ENCODE measurements around the gene RAB36. TPM values are rescaled to one million over a fixed set of nuclear protein-coding genes. Genes with fewer than 3 reads are reported as not detected.

Gene RAB36, protein sequence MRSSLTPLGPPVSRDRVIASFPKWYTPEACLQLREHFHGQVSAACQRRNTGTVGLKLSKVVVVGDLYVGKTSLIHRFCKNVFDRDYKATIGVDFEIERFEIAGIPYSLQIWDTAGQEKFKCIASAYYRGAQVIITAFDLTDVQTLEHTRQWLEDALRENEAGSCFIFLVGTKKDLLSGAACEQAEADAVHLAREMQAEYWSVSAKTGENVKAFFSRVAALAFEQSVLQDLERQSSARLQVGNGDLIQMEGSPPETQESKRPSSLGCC
- total RNA-seq (ENCODE audit: unreplicated experiment) = 2.2 TPM
- long read RNA-seq = 0 reads

DNA sequence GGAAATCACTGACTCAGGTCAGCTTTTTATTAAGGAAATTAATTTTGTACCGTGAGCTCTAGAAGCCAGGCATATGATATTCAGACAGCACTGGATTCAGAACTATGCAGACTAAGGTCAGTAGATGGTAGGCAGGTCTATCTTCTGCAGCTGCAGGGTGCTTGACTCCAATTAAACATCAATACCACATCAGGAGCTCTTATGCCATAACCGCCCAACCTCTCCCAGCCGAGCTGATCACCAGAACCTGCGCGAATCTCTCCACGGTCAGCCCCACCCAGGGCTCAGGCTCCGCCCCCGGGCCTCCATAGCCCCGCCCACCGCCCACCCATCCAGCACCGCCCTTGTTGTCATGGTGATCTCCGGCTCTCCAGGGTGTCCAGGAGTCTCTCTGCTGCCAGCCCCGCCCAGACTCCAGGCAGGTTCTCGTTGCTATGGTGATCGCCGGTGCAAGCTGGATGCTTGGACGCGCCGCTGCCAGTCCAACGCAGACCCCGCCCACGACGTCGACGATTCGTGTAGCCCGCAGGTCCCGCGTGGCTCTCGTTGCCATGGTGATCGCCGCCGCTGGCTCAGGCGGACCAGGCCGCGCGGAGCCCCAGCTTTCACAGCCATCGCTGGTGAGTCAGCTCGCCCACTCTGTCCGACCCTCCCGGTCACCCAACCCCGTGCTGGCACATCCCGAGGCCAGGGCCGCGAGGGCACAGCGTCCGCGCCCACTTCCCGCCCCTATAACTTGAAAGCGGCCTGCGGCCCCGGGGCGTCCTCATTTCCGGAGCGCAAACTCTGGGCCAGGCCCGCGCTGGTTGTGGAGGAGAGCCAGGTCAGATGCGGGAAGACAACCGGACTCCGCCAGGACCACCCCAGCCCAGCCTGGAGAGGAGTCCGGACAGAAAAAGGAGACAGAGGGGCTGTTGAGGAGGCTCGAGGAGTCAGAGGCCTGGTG, at the start of gene RAB36:
TSS of gene RAB36 (plus strand) at position 546 of the 946 bp plus-strand sequence. CDS start 1,140 bp downstream, outside the sequence.
- Mint-ChIP-seq H3K4me1 (ENCODE audit: unreplicated experiment) (peaks cover 17% of the 10 kb centered on the region), H3K9me3 (ENCODE audit: unreplicated experiment) (no peaks in the 10 kb centered on the region), H3K27me3 (ENCODE audit: unreplicated experiment) (peaks cover 15% of the 10 kb centered on the region), H3K27ac (ENCODE audit: unreplicated experiment) (peak within 1 kb of the TSS; percentile 80), H3K4me3 (ENCODE audit: unreplicated experiment) (peak within 1 kb of the TSS; percentile 83), H3K36me3 (ENCODE audit: low read depth, unreplicated experiment) (no peaks in the 10 kb centered on the region)
- TF ChIP-seq, protein P1, sequence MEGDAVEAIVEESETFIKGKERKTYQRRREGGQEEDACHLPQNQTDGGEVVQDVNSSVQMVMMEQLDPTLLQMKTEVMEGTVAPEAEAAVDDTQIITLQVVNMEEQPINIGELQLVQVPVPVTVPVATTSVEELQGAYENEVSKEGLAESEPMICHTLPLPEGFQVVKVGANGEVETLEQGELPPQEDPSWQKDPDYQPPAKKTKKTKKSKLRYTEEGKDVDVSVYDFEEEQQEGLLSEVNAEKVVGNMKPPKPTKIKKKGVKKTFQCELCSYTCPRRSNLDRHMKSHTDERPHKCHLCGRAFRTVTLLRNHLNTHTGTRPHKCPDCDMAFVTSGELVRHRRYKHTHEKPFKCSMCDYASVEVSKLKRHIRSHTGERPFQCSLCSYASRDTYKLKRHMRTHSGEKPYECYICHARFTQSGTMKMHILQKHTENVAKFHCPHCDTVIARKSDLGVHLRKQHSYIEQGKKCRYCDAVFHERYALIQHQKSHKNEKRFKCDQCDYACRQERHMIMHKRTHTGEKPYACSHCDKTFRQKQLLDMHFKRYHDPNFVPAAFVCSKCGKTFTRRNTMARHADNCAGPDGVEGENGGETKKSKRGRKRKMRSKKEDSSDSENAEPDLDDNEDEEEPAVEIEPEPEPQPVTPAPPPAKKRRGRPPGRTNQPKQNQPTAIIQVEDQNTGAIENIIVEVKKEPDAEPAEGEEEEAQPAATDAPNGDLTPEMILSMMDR (IDR thresholded peaks at IDR 0.05; ENCODE audit: unreplicated experiment) = no peak
- peak; percentile 96 for DNase-seq (ENCODE audit: low spot score)

DNA sequence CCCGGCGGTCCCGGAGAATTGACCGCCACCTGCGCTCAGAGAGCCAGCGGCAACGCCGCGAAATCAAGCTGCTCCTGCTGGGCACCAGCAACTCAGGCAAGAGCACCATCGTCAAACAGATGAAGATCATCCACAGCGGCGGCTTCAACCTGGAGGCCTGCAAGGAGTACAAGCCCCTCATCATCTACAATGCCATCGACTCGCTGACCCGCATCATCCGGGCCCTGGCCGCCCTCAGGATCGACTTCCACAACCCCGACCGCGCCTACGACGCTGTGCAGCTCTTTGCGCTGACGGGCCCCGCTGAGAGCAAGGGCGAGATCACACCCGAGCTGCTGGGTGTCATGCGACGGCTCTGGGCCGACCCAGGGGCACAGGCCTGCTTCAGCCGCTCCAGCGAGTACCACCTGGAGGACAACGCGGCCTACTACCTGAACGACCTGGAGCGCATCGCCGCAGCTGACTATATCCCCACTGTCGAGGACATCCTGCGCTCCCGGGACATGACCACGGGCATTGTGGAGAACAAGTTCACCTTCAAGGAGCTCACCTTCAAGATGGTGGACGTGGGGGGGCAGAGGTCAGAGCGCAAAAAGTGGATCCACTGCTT, 49.4 kb upstream of the RAB36 start:
- Mint-ChIP-seq H3K27me3 (ENCODE audit: unreplicated experiment) (peaks cover 21% of the 10 kb centered on the region), H3K9me3 (ENCODE audit: unreplicated experiment) (no peaks in the 10 kb centered on the region), H3K4me3 (ENCODE audit: unreplicated experiment) (no peak overlapping the region), H3K4me1 (ENCODE audit: unreplicated experiment) (no peaks in the 10 kb centered on the region), H3K36me3 (ENCODE audit: low read depth, unreplicated experiment) (no peaks in the 10 kb centered on the region), H3K27ac (ENCODE audit: unreplicated experiment) (no peak overlapping the region)
- no peak for DNase-seq (ENCODE audit: low spot score)
- TF ChIP-seq, protein P1 (IDR thresholded peaks at IDR 0.05; ENCODE audit: unreplicated experiment) = no peak

DNA sequence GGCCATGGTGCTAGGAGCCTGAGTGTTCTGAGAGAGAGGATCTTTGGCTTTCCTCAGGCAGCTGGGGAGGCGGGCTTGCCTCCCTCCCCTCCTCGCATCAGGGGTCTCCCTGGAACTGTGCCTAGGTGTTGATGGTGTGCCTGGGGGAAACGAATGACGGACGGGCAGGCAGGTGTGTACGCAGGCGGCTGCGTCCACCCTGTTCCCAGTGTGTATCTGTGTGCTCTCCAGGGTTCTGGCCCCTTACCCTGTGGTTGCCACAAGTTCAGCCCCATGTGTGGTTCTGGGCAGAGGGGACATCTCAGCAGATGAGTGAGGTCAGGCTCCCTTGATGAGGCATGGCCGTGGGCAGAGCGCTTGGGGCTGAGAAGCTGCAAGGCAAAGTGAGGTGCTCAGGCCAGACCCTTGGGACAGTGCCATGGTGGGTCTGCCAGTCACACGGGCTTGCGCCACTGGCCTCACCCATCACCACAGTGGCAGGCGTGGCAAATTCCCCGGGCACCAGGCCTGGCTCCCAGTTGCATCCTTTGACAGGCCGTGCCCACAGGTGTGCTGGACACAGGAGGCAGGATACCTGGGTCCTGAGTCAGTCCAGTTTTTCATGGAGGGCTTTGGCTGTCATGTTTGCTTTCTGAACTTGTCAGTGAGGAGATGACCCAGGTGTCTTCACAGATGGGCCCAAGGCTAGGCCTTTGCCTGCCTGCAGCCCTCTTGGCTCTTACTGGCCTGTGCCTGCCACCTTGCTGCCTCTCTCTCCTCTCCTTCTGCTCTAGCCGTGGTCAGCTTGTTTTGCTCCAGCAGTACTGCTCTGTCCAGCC, 47.7 kb upstream of the RAB36 start:
- Mint-ChIP-seq H3K4me1 (ENCODE audit: unreplicated experiment) (no peaks in the 10 kb centered on the region), H3K36me3 (ENCODE audit: low read depth, unreplicated experiment) (no peaks in the 10 kb centered on the region), H3K9me3 (ENCODE audit: unreplicated experiment) (no peaks in the 10 kb centered on the region), H3K27ac (ENCODE audit: unreplicated experiment) (no peak overlapping the region), H3K27me3 (ENCODE audit: unreplicated experiment) (peaks cover 18% of the 10 kb centered on the region), H3K4me3 (ENCODE audit: unreplicated experiment) (no peak overlapping the region)
- TF ChIP-seq, protein P1 (IDR thresholded peaks at IDR 0.05; ENCODE audit: unreplicated experiment) = no peak
- no peak for DNase-seq (ENCODE audit: low spot score)

DNA sequence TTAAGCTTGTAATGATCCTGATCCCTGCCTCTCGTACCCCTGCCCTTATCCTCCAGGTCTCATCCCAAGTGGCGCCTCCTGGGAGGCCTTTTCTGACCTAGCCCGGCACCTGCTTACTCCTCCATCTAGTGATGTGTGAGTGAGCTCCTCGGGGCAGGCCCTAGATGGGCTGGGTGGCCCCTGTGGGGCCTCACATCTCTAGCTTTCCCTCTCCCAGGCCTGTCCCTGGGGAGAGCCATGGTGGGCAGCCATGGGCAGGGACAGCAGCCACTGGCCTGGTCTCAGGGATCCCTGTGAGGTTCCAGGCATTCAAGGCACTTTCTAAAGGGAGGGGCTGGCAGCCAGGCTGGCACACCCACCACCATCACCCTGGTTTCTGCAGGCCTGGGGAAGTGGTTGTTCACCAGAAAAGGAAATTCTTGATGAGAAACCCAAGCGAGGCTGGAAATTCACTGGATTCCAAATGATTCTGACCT, 47.0 kb upstream of the RAB36 start:
- H3K27ac Mint-ChIP-seq (ENCODE audit: unreplicated experiment) = no peak overlapping the region
- TF ChIP-seq, protein P1 (IDR thresholded peaks at IDR 0.05; ENCODE audit: unreplicated experiment) = no peak
- H3K4me3 Mint-ChIP-seq (ENCODE audit: unreplicated experiment) = no peak overlapping the region
- no peaks in the 10 kb centered on the region for H3K4me1 Mint-ChIP-seq (ENCODE audit: unreplicated experiment)
- H3K9me3 Mint-ChIP-seq (ENCODE audit: unreplicated experiment) = no peaks in the 10 kb centered on the region
- H3K27me3 Mint-ChIP-seq (ENCODE audit: unreplicated experiment) = peaks cover 18% of the 10 kb centered on the region
- DNase-seq (ENCODE audit: low spot score) = no peak
- no peaks in the 10 kb centered on the region for H3K36me3 Mint-ChIP-seq (ENCODE audit: low read depth, unreplicated experiment)

Measured in endothelial cell (in vitro differentiated cells).